SU-DHL-6 (cell line): ENCODE measurements around the gene SMC1A.

Experiments used
- H2AFZ ChIP-seq: fragments of 200-600 bp; sonication (generic); 2 replicates; pipeline ENCODE4 v1.6.1; 2014; ENCODE audit warnings: low read depth, mild to moderate bottlenecking, moderate library complexity, mixed read lengths, antibody characterized with exemption, low read length; ENCODE audit not compliant: severe bottlenecking
- H3F3A ChIP-seq: fragments of 200-600 bp; shearing (Covaris generic); 2 replicates; pipeline ENCODE4 v1.6.0; 2016; ENCODE audit warnings: antibody characterized with exemption, mild to moderate bottlenecking; ENCODE audit not compliant: insufficient read depth
- H3K27ac ChIP-seq: fragments of 200-600 bp; sonication (generic); 2 replicates; pipeline ENCODE4 v1.5.1; 2016; ENCODE audit warnings: low read depth, mild to moderate bottlenecking, low read length, moderate library complexity, mixed read lengths
- H3K27me3 ChIP-seq: fragments of 200-600 bp; sonication (generic), shearing (Covaris generic); 2 replicates; pipeline ENCODE4 v1.6.0; 2014; ENCODE audit warnings: mild to moderate bottlenecking, low read length
- H3K36me3 ChIP-seq: fragments of 200-600 bp; sonication (generic); 2 replicates; pipeline ENCODE4 v1.6.1; 2014; ENCODE audit warnings: mild to moderate bottlenecking, low read length, mixed read lengths
- H3K4me2 ChIP-seq: fragments of 300-600, 200-600 bp; shearing (Covaris generic), sonication (generic); 2 replicates; pipeline ENCODE4 v1.6.0; 2014; ENCODE audit warnings: low read length, low read depth, mild to moderate bottlenecking; ENCODE audit not compliant: poor library complexity, severe bottlenecking
- H3K4me3 ChIP-seq: fragments of 200-600 bp; sonication (generic); 2 replicates; pipeline ENCODE4 v1.5.1; 2014; ENCODE audit warnings: antibody characterized with exemption, low read length, mild to moderate bottlenecking, mixed read lengths; ENCODE audit not compliant: insufficient read depth, poor library complexity, severe bottlenecking
- H3K79me2 ChIP-seq: fragments of 200-600 bp; sonication (generic); 2 replicates; pipeline ENCODE4 v1.6.1; 2014; ENCODE audit warnings: mild to moderate bottlenecking, low read length, moderate library complexity; ENCODE audit not compliant: insufficient read depth
- H3K9ac ChIP-seq: fragments of 200-600 bp; sonication (generic); 2 replicates; pipeline ENCODE4 v1.7.0; 2014; ENCODE audit warnings: mild to moderate bottlenecking, low read length
- H3K9me2 ChIP-seq: fragments of 200-600 bp; sonication (generic); replicated peaks from 2 replicates; pipeline ENCODE4 v1.6.1; 2014; ENCODE audit warnings: low read length; ENCODE audit not compliant: insufficient read depth
- H3K9me3 ChIP-seq: fragments of 200-600 bp; sonication (generic); 2 replicates; pipeline ENCODE4 v1.6.1; 2014; ENCODE audit warnings: low read length, mixed read lengths; ENCODE audit not compliant: insufficient read depth
- H4K20me1 ChIP-seq: fragments of 200-600 bp; sonication (generic); 2 replicates; pipeline ENCODE4 v1.6.1; 2014; ENCODE audit warnings: low read depth, mild to moderate bottlenecking, antibody characterized with exemption, low read length, moderate library complexity, mixed read lengths
- EZH2phosphoT487 ChIP-seq: fragments of 200-600 bp; sonication (generic), shearing (Covaris generic); conservative IDR thresholded peaks from 2 replicates; pipeline ENCODE4 v1.6.1; 2018; ENCODE audit warnings: mild to moderate bottlenecking, antibody characterized with exemption, low read length, moderate library complexity, mixed read lengths
- TF ChIP-seq, protein P1 (sequence below): fragments of 200-600 bp; sonication (generic); IDR thresholded peaks from one replicate; pipeline ENCODE4 v1.5.1; 2017; ENCODE audit warnings: antibody characterized with exemption, mild to moderate bottlenecking, low read length, moderate library complexity; ENCODE audit not compliant: insufficient read depth, poor library complexity, severe bottlenecking

The SMC1A gene

DNA sequence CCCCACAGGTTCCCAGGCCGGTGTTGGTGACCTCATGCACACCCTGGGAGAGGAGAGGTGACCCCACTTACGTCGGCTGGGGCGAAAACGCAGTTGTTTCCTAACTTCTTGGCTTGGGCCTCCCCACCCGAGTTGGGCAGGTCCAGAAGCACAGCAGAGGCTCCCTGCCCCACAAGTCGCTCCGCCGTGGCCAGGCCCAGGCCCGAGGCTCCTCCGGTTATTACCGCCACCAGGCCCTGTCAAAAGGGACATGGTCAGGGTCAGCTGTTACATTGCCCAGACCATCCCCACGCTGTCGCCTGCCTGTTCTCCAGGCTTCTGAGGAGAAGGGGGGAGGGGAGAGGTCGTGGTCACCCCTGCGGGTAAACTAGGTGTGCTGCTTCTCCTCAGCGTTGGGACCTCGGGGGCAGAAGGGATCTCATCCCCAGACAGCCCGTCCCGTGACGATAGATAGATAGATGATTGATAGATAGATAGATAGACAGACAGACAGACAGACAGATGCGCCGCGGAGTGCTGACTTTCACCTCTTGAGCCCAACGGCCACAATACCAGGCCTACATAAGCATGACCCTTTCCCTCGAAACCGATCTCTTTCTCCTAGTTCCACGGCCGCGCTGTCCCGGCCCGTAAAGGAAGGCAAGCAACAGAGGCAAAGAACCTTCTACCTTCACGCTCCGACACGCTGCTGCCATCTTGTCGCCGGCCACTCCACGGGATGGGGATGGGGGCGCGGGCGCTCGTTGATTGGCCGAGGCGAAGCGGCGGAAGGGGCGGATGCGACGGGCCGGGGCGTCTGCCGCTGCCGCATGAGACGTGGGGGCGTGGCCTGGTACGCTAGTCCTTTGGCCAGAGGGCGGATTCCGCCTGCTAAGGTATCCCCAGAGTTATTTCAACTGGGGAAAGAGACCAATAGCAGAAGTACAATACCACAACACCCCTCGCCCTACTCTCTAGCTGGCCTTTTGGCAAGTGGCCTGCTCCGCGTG, 11.5 kb upstream of the SMC1A start, which contains the start of gene HSD17B10:
Gene HSD17B10, minus strand, starts transcription at position 720 of the 989 bp plus-strand sequence. Its CDS starts 25 bp downstream, at position 695.
- no peaks in the 10 kb centered on the region for H3K36me3 ChIP-seq
- H4K20me1 ChIP-seq = no peaks in the 10 kb centered on the region
- H3K79me2 ChIP-seq = peaks cover 10% of the 10 kb centered on the region
- no peaks in the 10 kb centered on the region for H3K9me2 ChIP-seq
- H3K27me3 ChIP-seq = no peaks in the 10 kb centered on the region
- H3K9ac ChIP-seq = peak within 1 kb of the TSS; percentile 89
- H3K9me3 ChIP-seq = no peaks in the 10 kb centered on the region
- H3K4me3 ChIP-seq = peak within 1 kb of the TSS; percentile 87
- peak within 1 kb of the TSS; percentile 83 for H2AFZ ChIP-seq
- H3F3A ChIP-seq = peaks cover 2% of the 10 kb centered on the region; the same call in 1 of the 2 replicates
- H3K27ac ChIP-seq = 0 out of 2 replicates have a peak within 1 kb of the TSS, but pooled peaks have one; percentile 3
- TF ChIP-seq, protein P1, sequence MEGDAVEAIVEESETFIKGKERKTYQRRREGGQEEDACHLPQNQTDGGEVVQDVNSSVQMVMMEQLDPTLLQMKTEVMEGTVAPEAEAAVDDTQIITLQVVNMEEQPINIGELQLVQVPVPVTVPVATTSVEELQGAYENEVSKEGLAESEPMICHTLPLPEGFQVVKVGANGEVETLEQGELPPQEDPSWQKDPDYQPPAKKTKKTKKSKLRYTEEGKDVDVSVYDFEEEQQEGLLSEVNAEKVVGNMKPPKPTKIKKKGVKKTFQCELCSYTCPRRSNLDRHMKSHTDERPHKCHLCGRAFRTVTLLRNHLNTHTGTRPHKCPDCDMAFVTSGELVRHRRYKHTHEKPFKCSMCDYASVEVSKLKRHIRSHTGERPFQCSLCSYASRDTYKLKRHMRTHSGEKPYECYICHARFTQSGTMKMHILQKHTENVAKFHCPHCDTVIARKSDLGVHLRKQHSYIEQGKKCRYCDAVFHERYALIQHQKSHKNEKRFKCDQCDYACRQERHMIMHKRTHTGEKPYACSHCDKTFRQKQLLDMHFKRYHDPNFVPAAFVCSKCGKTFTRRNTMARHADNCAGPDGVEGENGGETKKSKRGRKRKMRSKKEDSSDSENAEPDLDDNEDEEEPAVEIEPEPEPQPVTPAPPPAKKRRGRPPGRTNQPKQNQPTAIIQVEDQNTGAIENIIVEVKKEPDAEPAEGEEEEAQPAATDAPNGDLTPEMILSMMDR = no peak
- TF ChIP-seq EZH2phosphoT487 = no peak
- H3K4me2 ChIP-seq = peak within 1 kb of the TSS; percentile 82

DNA sequence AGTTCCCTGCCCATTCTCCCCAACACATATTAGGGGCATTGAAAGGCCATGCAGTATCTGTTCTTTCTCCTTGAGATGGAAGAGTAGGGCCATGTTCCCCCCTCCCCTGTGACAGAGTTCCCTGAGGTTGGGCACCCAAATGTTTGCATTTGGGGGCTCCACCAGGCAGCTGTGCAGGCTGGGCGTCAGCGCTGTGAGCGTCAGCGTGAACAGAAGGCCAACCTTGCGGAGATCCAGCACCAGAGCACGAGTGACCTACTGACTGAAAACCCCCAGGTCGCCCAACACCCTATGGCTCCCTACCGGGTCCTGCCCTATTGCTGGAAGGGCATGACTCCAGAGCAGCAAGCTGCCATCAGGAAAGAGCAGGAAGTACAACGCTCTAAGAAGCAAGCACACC, 7.8 kb upstream of the SMC1A start:
- Histone ChIP-seq H3K9ac (no peak overlapping the region), H3K9me3 (no peaks in the 10 kb centered on the region), H3K4me2 (no peak overlapping the region), H4K20me1 (no peaks in the 10 kb centered on the region), H3K9me2 (no peaks in the 10 kb centered on the region), H3K4me3 (no peak overlapping the region), H2AFZ (no peak overlapping the region), H3K27ac (no peak overlapping the region), H3K27me3 (no peaks in the 10 kb centered on the region), H3K79me2 (peaks cover 10% of the 10 kb centered on the region), H3F3A (no peaks in the 10 kb centered on the region; the same call in 1 of the 2 replicates), H3K36me3 (no peaks in the 10 kb centered on the region)
- TF ChIP-seq, protein P1 = no peak
- no peak for TF ChIP-seq EZH2phosphoT487

DNA sequence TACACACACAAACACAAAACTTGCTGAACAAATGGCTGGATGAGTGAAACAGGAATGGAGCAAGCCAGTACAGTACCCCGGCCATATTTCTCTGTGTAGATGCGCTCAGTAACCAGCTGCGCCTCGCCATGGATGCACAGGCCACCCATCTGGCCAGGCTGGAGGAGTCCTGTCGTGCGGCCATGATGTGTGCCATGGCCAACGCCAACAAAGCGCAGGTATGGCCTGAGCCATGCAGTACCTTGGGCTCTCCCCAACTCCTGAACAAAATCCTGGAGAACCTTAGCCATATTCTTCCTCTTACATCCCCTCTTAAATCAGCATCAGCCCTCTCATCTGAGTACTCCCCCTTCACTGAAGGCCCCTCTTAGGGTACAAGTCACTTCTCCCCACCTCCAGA, 7.3 kb upstream of the SMC1A start:
- Histone ChIP-seq H3F3A (no peaks in the 10 kb centered on the region; the same call in 1 of the 2 replicates), H3K4me3 (no peak overlapping the region), H3K9ac (no peak overlapping the region), H4K20me1 (no peaks in the 10 kb centered on the region), H3K36me3 (no peaks in the 10 kb centered on the region), H3K9me2 (no peaks in the 10 kb centered on the region), H3K27me3 (no peaks in the 10 kb centered on the region), H3K9me3 (no peaks in the 10 kb centered on the region), H3K79me2 (peaks cover 10% of the 10 kb centered on the region), H3K27ac (no peak overlapping the region), H2AFZ (no peak overlapping the region), H3K4me2 (no peak overlapping the region)
- no peak for TF ChIP-seq EZH2phosphoT487

DNA sequence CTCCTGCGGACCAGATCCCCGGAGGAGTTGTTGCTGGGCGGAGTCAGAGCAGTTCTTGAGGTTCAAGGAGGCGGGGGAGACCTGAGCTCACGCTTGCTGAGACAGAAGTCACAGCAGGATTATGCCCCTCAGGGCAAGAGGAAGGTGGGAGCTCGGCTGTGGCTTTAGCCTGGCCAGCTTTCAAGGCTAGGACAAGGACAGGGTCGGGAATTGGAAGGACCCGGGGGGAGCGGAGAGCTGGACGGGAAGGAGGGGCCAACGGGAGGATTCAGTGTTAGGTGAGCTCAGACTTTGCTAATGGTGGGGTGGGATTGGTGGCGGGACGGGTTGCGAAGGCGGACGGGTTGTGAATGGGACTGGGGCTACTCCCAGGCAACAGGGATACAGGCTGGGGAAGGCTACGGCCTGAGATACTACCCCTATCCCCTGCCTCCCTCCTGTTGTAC, 430 bp upstream of the SMC1A start, which contains the start of gene RIBC1:
Gene RIBC1, plus strand, starts transcription at position 13 of the 446 bp plus-strand sequence. CDS start 3,404 bp downstream, outside the sequence.
- Histone ChIP-seq H3K27ac (peak within 1 kb of the TSS; percentile 97), H4K20me1 (peaks cover 4% of the 10 kb centered on the region; the same call in 1 of the 2 replicates), H2AFZ (no peak within 1 kb of the TSS), H3K79me2 (peaks cover 41% of the 10 kb centered on the region), H3F3A (0 out of 2 replicates have a peak, but pooled peaks cover 3% of the 10 kb centered on the region), H3K27me3 (no peaks in the 10 kb centered on the region), H3K9ac (peak within 1 kb of the TSS; percentile 95), H3K9me3 (no peaks in the 10 kb centered on the region), H3K9me2 (no peaks in the 10 kb centered on the region), H3K4me2 (peak within 1 kb of the TSS; percentile 90), H3K36me3 (no peaks in the 10 kb centered on the region; the same call in 1 of the 2 replicates), H3K4me3 (peak within 1 kb of the TSS; percentile 83)
- TF ChIP-seq, protein P1 = no peak
- TF ChIP-seq EZH2phosphoT487 = no peak
